ENCODE data around the gene PARD3B. TPM values are rescaled to one million over a fixed set of nuclear protein-coding genes. Genes with fewer than 3 reads are reported as not detected.
"Not testable (repeated sequence)": the region's sequence is repeated elsewhere in the genome, so short reads cannot be mapped to it uniquely, and the experiment has no call there.

Gene PARD3B
- total RNA-seq, 1 experiment from 2014 or later, result 7.6 TPM

GRCh38 chr2:205218056-205218455 lies 672.8 kb downstream of the PARD3B start:
- Histone ChIP-seq H2AFZ (no peak overlapping the region), H3K36me3 (ENCODE audit: low read depth) (no peaks in the 10 kb centered on the region), H3K79me2 (ENCODE audit: low read depth) (no peaks in the 10 kb centered on the region), H3K4me3 (no peak overlapping the region), H4K20me1 (ENCODE audit: insufficient read depth) (no peaks in the 10 kb centered on the region), H3K4me2 (no peak overlapping the region), H3K27ac (no peak overlapping the region), H3K9me3 (ENCODE audit: insufficient read depth, low read depth) (no peaks in the 10 kb centered on the region), H3K27me3 (ENCODE audit: insufficient read depth, low read depth) (no peaks in the 10 kb centered on the region), H3K4me1 (replicated peaks; ENCODE audit: insufficient read depth) (no peaks in the 10 kb centered on the region), H3K9me2 (ENCODE audit: insufficient read depth) (no peaks in the 10 kb centered on the region), H3F3A (ENCODE audit: insufficient read depth, low read depth) (no peaks in the 10 kb centered on the region)
- TF ChIP-seq EZH2 (IDR thresholded peaks at IDR 0.05; ENCODE audit: low read depth) (no peak), CTCF (conservative IDR thresholded peaks at IDR 0.05) (no peak)
- intact Hi-C loops (cut with micrococcal nuclease; ENCODE audit: unreplicated experiment), result no loop called here
- no peak for DNase-seq
- CTCF ChIA-PET, result no interaction called here
- BruUV-seq (replicated peaks), result no TSS peak
- POLR2A ChIA-PET (ENCODE audit: unreplicated experiment), result no interaction called here

GRCh38 chr2:205218816-205219215 lies 673.5 kb downstream of the PARD3B start:
- CTCF ChIA-PET, result not testable (repeated sequence)

GRCh38 chr2:205220559-205220958 lies 675.3 kb downstream of the PARD3B start:
- Histone ChIP-seq H3K4me3 (no peak overlapping the region), H3F3A (ENCODE audit: insufficient read depth, low read depth) (no peaks in the 10 kb centered on the region), H3K9me3 (ENCODE audit: insufficient read depth, low read depth) (no peaks in the 10 kb centered on the region), H3K9me2 (ENCODE audit: insufficient read depth) (no peaks in the 10 kb centered on the region), H4K20me1 (ENCODE audit: insufficient read depth) (no peaks in the 10 kb centered on the region), H3K4me1 (replicated peaks; ENCODE audit: insufficient read depth) (no peaks in the 10 kb centered on the region), H3K36me3 (ENCODE audit: low read depth) (no peaks in the 10 kb centered on the region), H3K27ac (no peak overlapping the region), H3K79me2 (ENCODE audit: low read depth) (no peaks in the 10 kb centered on the region), H3K27me3 (ENCODE audit: insufficient read depth, low read depth) (no peaks in the 10 kb centered on the region), H3K4me2 (no peak overlapping the region), H2AFZ (no peak overlapping the region)
- ChIA-PET POLR2A (ENCODE audit: unreplicated experiment) (no interaction called here), CTCF (no interaction called here)
- DNase-seq, result no peak
- no peak for TF ChIP-seq EZH2 (IDR thresholded peaks at IDR 0.05; ENCODE audit: low read depth)
- TF ChIP-seq CTCF (conservative IDR thresholded peaks at IDR 0.05), result no peak
- intact Hi-C loops (cut with micrococcal nuclease; ENCODE audit: unreplicated experiment), result no loop called here
- BruUV-seq (replicated peaks), result no TSS peak

More at GRCh38 chr2:205218816-205219215, 673.5 kb downstream of the PARD3B start:
- H3K4me1 ChIP-seq (replicated peaks; ENCODE audit: insufficient read depth); H3K79me2 ChIP-seq (ENCODE audit: low read depth); intact Hi-C loops (cut with micrococcal nuclease; ENCODE audit: unreplicated experiment); H3K27me3 ChIP-seq (ENCODE audit: insufficient read depth, low read depth); H3K36me3 ChIP-seq (ENCODE audit: low read depth); H3K27ac ChIP-seq; H2AFZ ChIP-seq; H3F3A ChIP-seq (ENCODE audit: insufficient read depth, low read depth); DNase-seq; H3K9me3 ChIP-seq (ENCODE audit: insufficient read depth, low read depth); H3K9me2 ChIP-seq (ENCODE audit: insufficient read depth); H3K4me2 ChIP-seq; H3K4me3 ChIP-seq; H4K20me1 ChIP-seq (ENCODE audit: insufficient read depth); POLR2A ChIA-PET (ENCODE audit: unreplicated experiment); BruUV-seq (replicated peaks): not testable (repeated sequence)

GRCh38 chr2:205232086-205232485 lies 686.8 kb downstream of the PARD3B start:
- no peaks in the 10 kb centered on the region for H3K9me2 ChIP-seq (ENCODE audit: insufficient read depth)
- ChIA-PET CTCF (no interaction called here), POLR2A (ENCODE audit: unreplicated experiment) (no interaction called here)
- no peak overlapping the region for H3K4me3 ChIP-seq
- no peaks in the 10 kb centered on the region for H3K79me2 ChIP-seq (ENCODE audit: low read depth)
- no peak overlapping the region for H3K4me2 ChIP-seq
- TF ChIP-seq CTCF (conservative IDR thresholded peaks at IDR 0.05), result no peak
- H4K20me1 ChIP-seq (ENCODE audit: insufficient read depth), result no peaks in the 10 kb centered on the region
- no TSS peak for BruUV-seq (replicated peaks)
- no peak overlapping the region for H3K27ac ChIP-seq
- no peaks in the 10 kb centered on the region for H3K9me3 ChIP-seq (ENCODE audit: insufficient read depth, low read depth)
- no peak for DNase-seq
- no peaks in the 10 kb centered on the region for H3F3A ChIP-seq (ENCODE audit: insufficient read depth, low read depth)
- H3K4me1 ChIP-seq (replicated peaks; ENCODE audit: insufficient read depth), result no peaks in the 10 kb centered on the region; the same call in 1 of the 2 replicates
- no peak overlapping the region for H2AFZ ChIP-seq
- H3K36me3 ChIP-seq (ENCODE audit: low read depth), result no peaks in the 10 kb centered on the region
- no peaks in the 10 kb centered on the region for H3K27me3 ChIP-seq (ENCODE audit: insufficient read depth, low read depth)
- intact Hi-C loops (cut with micrococcal nuclease; ENCODE audit: unreplicated experiment), result no loop called here

Measured in PC-9 (cell line).